T-helper 2 cell treated with Interferon-gamma antibody and Interleukin-4, amounts not matched to agents 100 ng/mL and 5 ng/mL, for 36 hours (primary cell): ENCODE measurements around the gene AGAP1. TPM values are rescaled to one million over a fixed set of nuclear protein-coding genes. Genes with fewer than 3 reads are reported as not detected.
"Not testable (repeated sequence)": the region's sequence is repeated elsewhere in the genome, so short reads cannot be mapped to it uniquely, and the experiment has no call there.

Experiments used
- intact Hi-C: fragments of 100-400 bp; cut with micrococcal nuclease; formaldehyde crosslinking; loops from one replicate; pipeline ENCODE4 v1.15.1; 2023
- total RNA-seq: library from RNA; stranded (reverse); gene quantifications from 2 replicates; pipeline ENCODE4 v1.2.3, GENCODE V29; 2022

The AGAP1 gene
- total RNA-seq, 1 donor from 2014 or later: 1.4 TPM

GRCh38 chr2:236082061-236082460 is 588.2 kb downstream of the AGAP1 start:
- intact Hi-C loops: no loop called here

- intact Hi-C loops: no loop called here
Measured at GRCh38 chr2:236083934-236084333, 590.1 kb downstream of the AGAP1 start.

- intact Hi-C loops: no loop called here
Measured at GRCh38 chr2:236085211-236085610, 591.4 kb downstream of the AGAP1 start.

GRCh38 chr2:236085647-236086046 is 591.8 kb downstream of the AGAP1 start:
- intact Hi-C loops: no loop called here

- intact Hi-C loops: no loop called here
Measured at GRCh38 chr2:236086403-236086970, 592.6 kb downstream of the AGAP1 start.

GRCh38 chr2:236086971-236087465 is 593.2 kb downstream of the AGAP1 start:
- intact Hi-C loops: no loop called here

- intact Hi-C loops: no loop called here
Measured at GRCh38 chr2:236088368-236089057, 594.7 kb downstream of the AGAP1 start.

GRCh38 chr2:236089271-236090026 is 595.6 kb downstream of the AGAP1 start:
- intact Hi-C loops: no loop called here

- intact Hi-C loops: no loop called here
Measured at GRCh38 chr2:236090027-236090382, 596.2 kb downstream of the AGAP1 start.

GRCh38 chr2:236090826-236091225 is 597.0 kb downstream of the AGAP1 start:
- intact Hi-C loops: not testable (repeated sequence)

- intact Hi-C loops: no loop called here
Measured at GRCh38 chr2:236092714-236093113, 598.9 kb downstream of the AGAP1 start.

GRCh38 chr2:236093134-236093533 is 599.3 kb downstream of the AGAP1 start:
- intact Hi-C loops: no loop called here

- intact Hi-C loops: no loop called here
Measured at GRCh38 chr2:236095504-236095903, 601.7 kb downstream of the AGAP1 start.

GRCh38 chr2:236101311-236101950 is 607.6 kb downstream of the AGAP1 start:
- intact Hi-C loops: no loop called here

- intact Hi-C loops: no loop called here
Measured at GRCh38 chr2:236102971-236103370, 609.1 kb downstream of the AGAP1 start.

- intact Hi-C loops: no loop called here
Measured at GRCh38 chr2:236103981-236104380, 610.1 kb downstream of the AGAP1 start.

GRCh38 chr2:236105955-236106607 is 612.2 kb downstream of the AGAP1 start:
- intact Hi-C loops: no loop called here

GRCh38 chr2:236106761-236107160 is 612.9 kb downstream of the AGAP1 start:
- intact Hi-C loops: no loop called here

- intact Hi-C loops: no loop called here
Measured at GRCh38 chr2:236107536-236107935, 613.7 kb downstream of the AGAP1 start.

- intact Hi-C loops: no loop called here
Measured at GRCh38 chr2:236107942-236108625, 614.2 kb downstream of the AGAP1 start.

GRCh38 chr2:236109061-236109460 is 615.2 kb downstream of the AGAP1 start:
- intact Hi-C loops: no loop called here
